WI38 (cell line): Measurements from ENCODE around the gene DLX4.
A peak's percentile ranks its signal among the peaks of the same experiment; 100 is the strongest.

Experiments
- H3K4me3 ChIP-seq: 2 replicates; pipeline ENCODE4 v1.5.1; 2011; ENCODE audit warnings: low read depth, mild to moderate bottlenecking, control low read depth, low read length
- CTCF ChIP-seq: IDR thresholded peaks from 2 replicates; pipeline ENCODE4 v1.5.1; 2012; ENCODE audit warnings: low read depth, mild to moderate bottlenecking, control low read depth, low read length

The DLX4 gene

GRCh38 chr17:49994085-49995054, 25.4 kb downstream of the DLX4 start:
- H3K4me3 ChIP-seq, result peak overlapping the region; percentile 21; the same call in 1 of the 2 replicates
- no peak for TF ChIP-seq CTCF

- TF ChIP-seq CTCF, result no peak
- H3K4me3 ChIP-seq, result no peak within 1 kb of the TSS
Measured at GRCh38 chr17:49995055-49995738, 26.2 kb downstream of the DLX4 start, which contains the start of gene DLX3. Gene DLX3, minus strand, starts transcription at chr17:49995224. Its CDS starts 226 bp downstream, at chr17:49994998.

GRCh38 chr17:49996121-49996494, 27.1 kb downstream of the DLX4 start:
- no peak overlapping the region for H3K4me3 ChIP-seq
- no peak for TF ChIP-seq CTCF

- peak overlapping the region; percentile 36 for H3K4me3 ChIP-seq
- peak; percentile 92 for TF ChIP-seq CTCF
Measured at GRCh38 chr17:49996495-49997300, 27.7 kb downstream of the DLX4 start.

GRCh38 chr17:49997301-49997650, 28.3 kb downstream of the DLX4 start:
- no peak for TF ChIP-seq CTCF
- H3K4me3 ChIP-seq, result no peak overlapping the region

GRCh38 chr17:49997773-49998703, 29.0 kb downstream of the DLX4 start:
- peak; percentile 81 for TF ChIP-seq CTCF
- no peak overlapping the region for H3K4me3 ChIP-seq
